HEK293 (cell line): ENCODE results near the gene MDH2.

Experiments used
- CTCF ChIA-PET: fragments of 350-600 bp; formaldehyde crosslinking; extraction: SDS; loops from one replicate; lab custom pipeline; 2021; ENCODE audit warnings: antibody characterized with exemption; lab: Yijun Ruan, JAX
- POLR2A ChIA-PET: fragments of 300-600 bp; formaldehyde crosslinking; extraction: SDS; loops from one replicate; lab custom pipeline; 2020; ENCODE audit warnings: antibody characterized with exemption, inconsistent platforms; lab: Yijun Ruan, JAX
- H3K27ac ChIP-seq: fragments of 200-500 bp; sonication (Bioruptor generic); 2 replicates; pipeline ENCODE4 v1.5.1; 2014; ENCODE audit warnings: low read depth, low read length, control low read depth, inconsistent platforms; ENCODE audit errors: extremely low read depth
- H3K36me3 ChIP-seq, 2 experiments: fragments of 200-500 bp in 1 of 2; sonication (Bioruptor generic) in 1 of 2; 1 replicate in 1 of 2; 2 replicates in 1 of 2; pipeline ENCODE4 v1.5.1; 2014 to 2017; ENCODE audit warnings: inconsistent platforms in 2 of 2, low read length in 2 of 2; ENCODE audit not compliant: control insufficient read depth in 2 of 2, insufficient read depth in 1 of 2
- H3K4me1 ChIP-seq: fragments of 200-500 bp; sonication (Bioruptor generic); 2 replicates; pipeline ENCODE4 v1.5.1; 2014; ENCODE audit warnings: mild to moderate bottlenecking, low read length, inconsistent platforms; ENCODE audit not compliant: control insufficient read depth, insufficient read depth
- H3K4me3 ChIP-seq: 2 replicates; pipeline ENCODE4 v1.5.1; 2011; ENCODE audit warnings: low read depth, mild to moderate bottlenecking, control low read depth, low read length, moderate library complexity
- H3K9me3 ChIP-seq: fragments of 200-500 bp; sonication (Bioruptor generic); 2 replicates; pipeline ENCODE4 v1.5.1; 2014; ENCODE audit warnings: low read depth, low read length, inconsistent platforms; ENCODE audit not compliant: control insufficient read depth, insufficient read depth
- BCL6B ChIP-seq: fragments of 450-650 bp; formaldehyde crosslinking; IDR thresholded peaks from 2 replicates; pipeline ENCODE4 v1.5.1; 2017; ENCODE audit warnings: missing biosample characterization, missing genetic modification characterization
- GFI1B ChIP-seq: fragments of 450-650 bp; formaldehyde crosslinking; IDR thresholded peaks from 2 replicates; pipeline ENCODE4 v1.5.1; 2016; ENCODE audit warnings: missing biosample characterization, missing genetic modification characterization
- GLI4 ChIP-seq: fragments of 450-650 bp; formaldehyde crosslinking; IDR thresholded peaks from 2 replicates; pipeline ENCODE4 v1.5.1; 2016; ENCODE audit warnings: missing biosample characterization, missing genetic modification characterization
- HOXC10 ChIP-seq: sonication (generic); formaldehyde crosslinking; IDR thresholded peaks from 2 replicates; pipeline ENCODE4 v1.8.1; 2023; ENCODE audit warnings: mild to moderate bottlenecking, missing genetic modification reagents
- HOXD13 ChIP-seq: sonication (generic); formaldehyde crosslinking; IDR thresholded peaks from 2 replicates; pipeline ENCODE4 v1.8.0; 2022; ENCODE audit warnings: missing genetic modification reagents, borderline replicate concordance
- KLF1 ChIP-seq: fragments of 450-650 bp; formaldehyde crosslinking; IDR thresholded peaks from 2 replicates; pipeline ENCODE4 v1.5.1; 2016; ENCODE audit warnings: missing biosample characterization, missing genetic modification characterization
- KLF17 ChIP-seq: fragments of 450-650 bp; formaldehyde crosslinking; IDR thresholded peaks from 2 replicates; pipeline ENCODE4 v1.5.1; 2016; ENCODE audit warnings: missing biosample characterization, missing genetic modification characterization
- OVOL3 ChIP-seq: fragments of 450-650 bp; formaldehyde crosslinking; IDR thresholded peaks from 2 replicates; pipeline ENCODE4 v1.5.1; 2016; ENCODE audit warnings: missing biosample characterization, missing genetic modification characterization
- PATZ1 ChIP-seq: fragments of 450-650 bp; formaldehyde crosslinking; IDR thresholded peaks from 2 replicates; pipeline ENCODE4 v1.5.1; 2016; ENCODE audit warnings: missing biosample characterization, missing genetic modification characterization
- PRDM6 ChIP-seq: fragments of 450-650 bp; formaldehyde crosslinking; IDR thresholded peaks from 2 replicates; pipeline ENCODE4 v1.5.1; 2017; ENCODE audit warnings: missing biosample characterization, missing genetic modification characterization
- SALL2 ChIP-seq: fragments of 450-650 bp; formaldehyde crosslinking; IDR thresholded peaks from 2 replicates; pipeline ENCODE4 v1.5.0; 2017; ENCODE audit warnings: missing biosample characterization, mild to moderate bottlenecking, missing genetic modification characterization, borderline replicate concordance
- TSHZ1 ChIP-seq: fragments of 450-650 bp; formaldehyde crosslinking; IDR thresholded peaks from 2 replicates; pipeline ENCODE4 v1.5.1; 2016; ENCODE audit warnings: missing biosample characterization, missing genetic modification characterization, borderline replicate concordance
- ZBTB1 ChIP-seq: fragments of 450-650 bp; formaldehyde crosslinking; IDR thresholded peaks from 2 replicates; pipeline ENCODE4 v1.5.1; 2016; ENCODE audit warnings: missing biosample characterization, missing genetic modification characterization
- ZBTB48 ChIP-seq: fragments of 450-650 bp; formaldehyde crosslinking; IDR thresholded peaks from 2 replicates; pipeline ENCODE4 v1.5.1; 2016; ENCODE audit warnings: missing biosample characterization, missing genetic modification characterization
- ZFP41 ChIP-seq: fragments of 450-650 bp; formaldehyde crosslinking; IDR thresholded peaks from 2 replicates; pipeline ENCODE4 v1.5.1; 2016; ENCODE audit warnings: missing biosample characterization, missing genetic modification characterization, borderline replicate concordance
- ZNF184 ChIP-seq: fragments of 450-650 bp; IDR thresholded peaks from 2 replicates; pipeline ENCODE4 v1.5.1; 2018; ENCODE audit warnings: missing biosample characterization, mild to moderate bottlenecking, missing genetic modification characterization
- ZNF2 ChIP-seq: fragments of 450-650 bp; formaldehyde crosslinking; IDR thresholded peaks from 2 replicates; pipeline ENCODE4 v1.5.1; 2016; ENCODE audit warnings: missing biosample characterization, missing genetic modification characterization
- ZNF280D ChIP-seq: fragments of 450-650 bp; formaldehyde crosslinking; IDR thresholded peaks from 2 replicates; pipeline ENCODE4 v1.5.1; 2016; ENCODE audit warnings: missing biosample characterization, missing genetic modification characterization
- ZNF302 ChIP-seq: fragments of 450-650 bp; formaldehyde crosslinking; IDR thresholded peaks from 2 replicates; pipeline ENCODE4 v1.5.1; 2016; ENCODE audit warnings: missing biosample characterization, missing genetic modification characterization, low read depth
- ZNF350 ChIP-seq: fragments of 450-650 bp; formaldehyde crosslinking; IDR thresholded peaks from 2 replicates; pipeline ENCODE4 v1.5.0; 2017; ENCODE audit warnings: missing biosample characterization, mild to moderate bottlenecking, missing genetic modification characterization
- ZNF501 ChIP-seq: fragments of 450-650 bp; formaldehyde crosslinking; IDR thresholded peaks from 2 replicates; pipeline ENCODE4 v1.5.1; 2016; ENCODE audit warnings: missing biosample characterization, missing genetic modification characterization
- ZNF560 ChIP-seq: fragments of 450-650 bp; formaldehyde crosslinking; IDR thresholded peaks from 2 replicates; pipeline ENCODE4 v1.5.1; 2017; ENCODE audit warnings: missing biosample characterization, missing genetic modification characterization, borderline replicate concordance
- ZNF596 ChIP-seq: fragments of 450-650 bp; IDR thresholded peaks from 2 replicates; pipeline ENCODE4 v1.5.0; 2018; ENCODE audit warnings: missing biosample characterization, mild to moderate bottlenecking, missing genetic modification characterization, moderate library complexity
- ZNF624 ChIP-seq: fragments of 450-650 bp; formaldehyde crosslinking; IDR thresholded peaks from 2 replicates; pipeline ENCODE4 v1.5.1; 2017; ENCODE audit warnings: missing biosample characterization, missing genetic modification characterization
- ZNF658 ChIP-seq: fragments of 450-650 bp; formaldehyde crosslinking; IDR thresholded peaks from 2 replicates; pipeline ENCODE4; 2016; ENCODE audit warnings: missing biosample characterization, missing genetic modification characterization
- ZNF791 ChIP-seq: fragments of 450-650 bp; formaldehyde crosslinking; IDR thresholded peaks from 2 replicates; pipeline ENCODE4 v1.5.1; 2016; ENCODE audit warnings: missing biosample characterization, missing genetic modification characterization

MDH2 gene

GRCh38 chr7:76002139-76002538 lies 45.8 kb upstream of the MDH2 start (continued):
- no peak for TF ChIP-seq GLI4
- TF ChIP-seq OVOL3 (tag by site-specific recombination): no peak
- no peak for TF ChIP-seq PATZ1
- TF ChIP-seq ZNF280D: no peak
- no peak for TF ChIP-seq ZNF2 (tag by site-specific recombination)
- no peak for TF ChIP-seq GFI1B (tag by site-specific recombination)
- no peak for TF ChIP-seq SALL2 (tag by site-specific recombination)
- no peak for TF ChIP-seq ZNF302 (tag by site-specific recombination)
- no peak for TF ChIP-seq ZBTB48 (tag by site-specific recombination)
- TF ChIP-seq ZNF560 (tag by site-specific recombination): no peak

GRCh38 chr7:76002822-76003221 lies 45.1 kb upstream of the MDH2 start:
- ChIA-PET POLR2A (no interaction called here), CTCF (no interaction called here)
- no peak for TF ChIP-seq TSHZ1
- no peak for TF ChIP-seq HOXC10 (CRISPR knock-in tag)
- no peak for TF ChIP-seq ZNF184
- TF ChIP-seq ZNF350 (tag by site-specific recombination): no peak
- no peak for TF ChIP-seq ZNF658 (tag by site-specific recombination)
- TF ChIP-seq PRDM6: no peak
- TF ChIP-seq HOXD13 (CRISPR knock-in tag): no peak
- TF ChIP-seq ZNF560 (tag by site-specific recombination): no peak
- no peak for TF ChIP-seq ZNF624
- TF ChIP-seq ZNF596: no peak
- no peak for TF ChIP-seq ZNF791 (tag by site-specific recombination)
- TF ChIP-seq ZNF501 (tag by site-specific recombination): no peak
- no peak for TF ChIP-seq KLF17 (tag by site-specific recombination)
- TF ChIP-seq ZBTB1: no peak
- TF ChIP-seq BCL6B (tag by site-specific recombination): no peak
- no peak for TF ChIP-seq ZFP41 (tag by site-specific recombination)
- no peak for TF ChIP-seq KLF1 (tag by site-specific recombination)

More at GRCh38 chr7:76002822-76003221, 45.1 kb upstream of the MDH2 start:
- Histone ChIP-seq H3K36me3 (peaks cover 3 to 33% of the 10 kb centered on the region in 2 experiments; a peak in 2 of 3 replicates), H3K4me1 (no peaks in the 10 kb centered on the region), H3K4me3 (no peak overlapping the region), H3K9me3 (no peaks in the 10 kb centered on the region), H3K27ac (no peak overlapping the region)
